Uterus (tissue), 4 donors: Measurements from ENCODE around the gene RTP4. TPM values are rescaled to one million over a fixed set of nuclear protein-coding genes. Genes with fewer than 3 reads are reported as not detected.
A peak's percentile ranks its signal among the peaks of the same experiment; 100 is the strongest.
"Not testable (repeated sequence)": the region's sequence is repeated elsewhere in the genome, so short reads cannot be mapped to it uniquely, and the experiment has no call there.

Experiments
- DNase-seq, 2 donors: peaks; one replicate each; pipeline ENCODE4 v3.0.0-alpha.2; 2019 to 2020
- H3K27ac ChIP-seq, 2 donors: fragments of 200-600 bp; sonication (generic); 1 replicate in 1 of 2; 2 replicates in 1 of 2; pipeline ENCODE4 v1.5.1; 2016 to 2018
- H3K27me3 ChIP-seq, 2 donors: fragments of 200-600 bp; sonication (generic); one replicate each; pipeline ENCODE4 v1.5.1; 2018 to 2019; ENCODE audit warnings: control low read depth in 1 of 2
- H3K36me3 ChIP-seq, 2 donors: fragments of 200-600 bp; sonication (generic); one replicate each; pipeline ENCODE4 v1.5.1; 2019; ENCODE audit warnings: control low read depth in 1 of 2
- H3K4me1 ChIP-seq, 2 donors: fragments of 200-600 bp; sonication (generic); one replicate each; pipeline ENCODE4 v1.5.1; 2018 to 2019; ENCODE audit warnings: control low read depth in 1 of 2
- H3K4me3 ChIP-seq, 2 donors: fragments of 200-600 bp; sonication (generic); 1 replicate in 1 of 2; 2 replicates in 1 of 2; pipeline ENCODE4 v1.5.1; 2018 to 2019; ENCODE audit warnings: mild to moderate bottlenecking in 1 of 2
- H3K9me3 ChIP-seq, 2 donors: fragments of 200-600 bp; sonication (generic); one replicate each; pipeline ENCODE4 v1.5.1; 2019; ENCODE audit warnings: control low read depth in 1 of 2
- POLR2A ChIP-seq, 2 donors: fragments of 450-650 bp; IDR thresholded peaks; one replicate each; pipeline ENCODE4 v1.6.1; 2016; ENCODE audit warnings: antibody characterized with exemption in 2 of 2, mild to moderate bottlenecking in 1 of 2, moderate library complexity in 1 of 2
- intact Hi-C: fragments of 100-400 bp; cut with DNase I; formaldehyde crosslinking; loops from one replicate; pipeline ENCODE4 v1.15.1; 2023; ENCODE audit warnings: low total_unique reads
- total RNA-seq, 4 donors: library from RNA; depleted of rRNA in 3 of 4; stranded (reverse); fragments of >200 nt in 3 of 4; gene quantifications; one replicate each; pipeline versions ENCODE4 v1.1.0 to v1.2.4, GENCODE V29; 2014 to 2023
- TF ChIP-seq, protein P1 (sequence below), 4 experiments: fragments of 200-600 bp in 2 of 4; fragments of 450-650 bp in 2 of 4; sonication (generic) in 2 of 4; IDR thresholded peaks; one replicate each; pipeline ENCODE4 v1.5.1; 2016 to 2019; ENCODE audit warnings: antibody characterized with exemption in 4 of 4, mild to moderate bottlenecking in 2 of 4, moderate library complexity in 1 of 4
- donor health status: DM: yes; HTN: yes; CAD: no.

The RTP4 gene
- total RNA-seq, 4 donors from 2014 or later, result 0.51 to 5.1 (median 1.8) TPM

DNA sequence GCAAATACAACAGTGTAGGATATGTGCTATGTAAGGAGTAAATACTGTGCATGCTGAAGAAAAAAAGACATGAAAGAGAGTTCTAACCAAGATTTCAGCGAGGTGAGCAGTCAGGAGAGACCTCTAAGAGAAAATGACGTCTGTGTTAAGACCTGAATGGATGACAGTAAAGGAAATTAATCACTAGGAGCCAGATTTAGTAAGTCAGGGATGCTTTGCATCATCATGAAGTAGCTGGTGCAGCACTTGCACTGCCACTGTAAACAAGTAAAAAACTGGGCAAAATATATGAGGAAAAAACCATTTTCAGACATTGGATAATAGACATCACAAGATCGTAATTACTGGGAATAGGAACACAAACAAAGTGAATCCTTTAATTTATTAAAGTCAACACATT is 32.6 kb downstream of the RTP4 start:
- Histone ChIP-seq H3K4me3 (no peak overlapping the region), H3K27me3 (no peaks in the 10 kb centered on the region), H3K36me3 (no peaks in the 10 kb centered on the region), H3K4me1 (no peaks in the 10 kb centered on the region), H3K9me3 (no peaks in the 10 kb centered on the region), H3K27ac (no peak overlapping the region)
- intact Hi-C loops, result no loop called here
- no peak for DNase-seq
- no peak for TF ChIP-seq POLR2A (IDR thresholded peaks at IDR 0.05)
- TF ChIP-seq, protein P1, sequence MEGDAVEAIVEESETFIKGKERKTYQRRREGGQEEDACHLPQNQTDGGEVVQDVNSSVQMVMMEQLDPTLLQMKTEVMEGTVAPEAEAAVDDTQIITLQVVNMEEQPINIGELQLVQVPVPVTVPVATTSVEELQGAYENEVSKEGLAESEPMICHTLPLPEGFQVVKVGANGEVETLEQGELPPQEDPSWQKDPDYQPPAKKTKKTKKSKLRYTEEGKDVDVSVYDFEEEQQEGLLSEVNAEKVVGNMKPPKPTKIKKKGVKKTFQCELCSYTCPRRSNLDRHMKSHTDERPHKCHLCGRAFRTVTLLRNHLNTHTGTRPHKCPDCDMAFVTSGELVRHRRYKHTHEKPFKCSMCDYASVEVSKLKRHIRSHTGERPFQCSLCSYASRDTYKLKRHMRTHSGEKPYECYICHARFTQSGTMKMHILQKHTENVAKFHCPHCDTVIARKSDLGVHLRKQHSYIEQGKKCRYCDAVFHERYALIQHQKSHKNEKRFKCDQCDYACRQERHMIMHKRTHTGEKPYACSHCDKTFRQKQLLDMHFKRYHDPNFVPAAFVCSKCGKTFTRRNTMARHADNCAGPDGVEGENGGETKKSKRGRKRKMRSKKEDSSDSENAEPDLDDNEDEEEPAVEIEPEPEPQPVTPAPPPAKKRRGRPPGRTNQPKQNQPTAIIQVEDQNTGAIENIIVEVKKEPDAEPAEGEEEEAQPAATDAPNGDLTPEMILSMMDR (IDR thresholded peaks at IDR 0.05), result no peak

DNA sequence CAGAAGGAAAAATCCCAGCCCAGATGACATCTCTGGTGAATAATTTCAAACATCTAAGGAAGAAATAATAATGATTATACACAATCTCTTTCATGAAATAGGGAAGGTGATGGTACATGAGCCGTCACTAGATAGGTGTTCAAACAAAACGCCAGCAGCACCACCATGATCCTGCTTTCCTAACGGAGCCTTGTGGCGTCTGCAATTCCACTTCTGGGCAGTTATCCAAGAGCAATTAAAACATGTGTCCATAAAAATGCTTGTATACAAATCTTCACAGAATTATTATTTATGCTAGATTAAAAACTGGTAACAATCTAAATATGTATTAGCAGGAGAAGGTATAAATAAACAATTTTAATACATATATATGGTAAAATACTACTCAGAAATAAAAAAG is 33.7 kb downstream of the RTP4 start:
- no peaks in the 10 kb centered on the region for H3K36me3 ChIP-seq
- no peak overlapping the region for H3K4me3 ChIP-seq
- TF ChIP-seq, protein P1 (IDR thresholded peaks at IDR 0.05), result no peak
- no peak for TF ChIP-seq POLR2A (IDR thresholded peaks at IDR 0.05)
- no peak overlapping the region for H3K27ac ChIP-seq
- H3K27me3 ChIP-seq, result no peaks in the 10 kb centered on the region
- no peaks in the 10 kb centered on the region for H3K4me1 ChIP-seq
- intact Hi-C loops, result no loop called here
- DNase-seq, result no peak
- H3K9me3 ChIP-seq, result no peaks in the 10 kb centered on the region

DNA sequence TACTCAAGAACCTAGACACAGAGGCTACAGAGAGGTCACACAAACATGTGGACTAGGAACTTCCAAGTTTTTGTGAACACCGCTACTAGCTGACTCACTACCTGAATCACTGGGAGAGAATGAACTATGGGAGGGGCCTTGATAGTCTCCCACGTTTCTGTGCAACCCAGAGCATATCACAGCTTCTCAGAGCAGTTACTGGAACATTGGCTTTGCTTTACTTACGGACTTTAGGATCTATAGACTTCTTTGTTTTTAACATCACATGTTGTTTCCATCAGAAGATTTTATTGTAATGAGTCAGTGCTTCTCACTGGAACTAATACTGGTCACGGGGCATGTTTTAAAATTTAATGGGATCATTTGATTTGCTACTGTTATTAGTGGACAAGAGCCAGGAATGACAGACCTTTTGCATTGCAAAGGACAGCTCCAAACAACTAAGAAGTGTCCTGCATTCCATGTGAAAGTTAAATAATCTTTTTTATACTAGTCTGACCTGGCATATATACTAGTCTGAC is 35.6 kb downstream of the RTP4 start:
- peak; percentile 15 to 36 for DNase-seq
- H3K9me3 ChIP-seq, result no peaks in the 10 kb centered on the region

DNA sequence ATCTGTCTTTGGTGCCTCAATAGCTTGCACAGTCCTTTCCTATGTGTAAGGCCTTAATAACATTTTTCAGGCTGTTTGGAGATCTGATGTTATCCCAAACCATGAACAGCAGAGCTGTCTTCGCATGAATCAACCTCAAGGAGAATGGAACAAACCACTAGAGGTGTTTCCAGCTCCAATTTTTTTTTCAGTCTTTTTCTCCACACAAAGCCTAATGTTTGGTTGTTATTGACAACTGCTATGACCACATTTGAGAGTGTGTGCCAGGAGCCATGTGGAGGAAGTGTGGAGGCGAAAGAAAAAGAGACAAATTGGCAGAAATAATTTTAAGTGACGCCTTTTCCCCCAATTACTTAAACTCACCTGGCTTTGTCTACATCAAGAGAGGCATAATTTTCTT is 38.7 kb downstream of the RTP4 start:
- intact Hi-C loops, result no loop called here
- Histone ChIP-seq H3K4me3 (no peak overlapping the region), H3K9me3 (no peaks in the 10 kb centered on the region), H3K4me1 (no peaks in the 10 kb centered on the region), H3K27me3 (no peaks in the 10 kb centered on the region), H3K36me3 (no peaks in the 10 kb centered on the region), H3K27ac (no peak overlapping the region)
- TF ChIP-seq, protein P1 (IDR thresholded peaks at IDR 0.05), result no peak
- TF ChIP-seq POLR2A (IDR thresholded peaks at IDR 0.05), result no peak
- DNase-seq, result no peak

More for the DNA sequence above, 35.6 kb downstream of the RTP4 start:
- H3K27ac ChIP-seq, result peak overlapping the region in 1 of 2 donors; percentile 57
- H3K4me1 ChIP-seq, result no peaks in the 10 kb centered on the region
- no peaks in the 10 kb centered on the region for H3K27me3 ChIP-seq
- TF ChIP-seq POLR2A (IDR thresholded peaks at IDR 0.05), result no peak
- TF ChIP-seq, protein P1 (IDR thresholded peaks at IDR 0.05), result no peak
- H3K36me3 ChIP-seq, result no peaks in the 10 kb centered on the region
- H3K4me3 ChIP-seq, result no peak overlapping the region
- intact Hi-C loops, result no loop called here

DNA sequence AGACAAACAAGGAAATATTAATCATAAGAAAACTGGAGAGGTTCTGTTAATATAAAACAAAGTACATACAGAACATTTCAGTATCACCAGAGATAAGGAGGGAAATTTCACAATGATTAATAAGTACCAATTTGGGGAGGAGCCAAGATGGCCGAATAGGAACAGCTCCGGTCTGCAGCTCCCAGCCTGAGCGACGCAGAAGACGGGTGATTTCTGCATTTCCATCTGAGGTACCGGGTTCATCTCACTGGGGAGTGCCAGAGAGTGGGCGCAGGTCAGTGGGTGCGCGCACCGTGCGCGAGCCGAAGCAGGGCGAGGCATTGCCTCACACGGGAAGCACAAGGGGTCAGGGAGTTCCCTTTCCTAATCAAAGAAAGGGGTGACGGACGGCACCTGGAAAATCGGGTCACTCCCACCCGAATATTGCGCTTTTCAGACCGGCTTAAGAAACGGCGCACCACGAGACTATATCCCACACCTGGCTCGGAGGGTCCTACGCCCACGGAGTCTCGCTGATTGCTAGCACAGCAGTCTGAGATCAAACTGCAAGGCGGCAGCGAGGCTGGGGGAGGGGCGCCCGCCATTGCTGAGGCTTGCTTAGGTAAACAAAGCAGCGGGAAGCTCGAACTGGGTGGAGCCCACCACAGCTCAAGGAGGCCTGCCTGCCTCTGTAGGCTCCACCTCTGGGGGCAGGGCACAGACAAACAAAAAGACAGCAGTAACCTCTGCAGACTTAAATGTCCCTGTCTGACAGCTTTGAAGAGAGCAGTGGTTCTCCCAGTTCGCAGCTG is 44.0 kb downstream of the RTP4 start:
- intact Hi-C loops, H3K9me3 ChIP-seq, H3K27ac ChIP-seq, H3K4me1 ChIP-seq, H3K27me3 ChIP-seq, H3K4me3 ChIP-seq, DNase-seq, H3K36me3 ChIP-seq: not testable (repeated sequence)

Other genes with a start within 250 kb of the RTP4 start
- 100 to 1,000 TPM in 1 of 4 donors, 10 to 100 TPM in 1, 1 to 10 TPM in 2; 3.5 to 145 (median 10.1) TPM for gene RPL39L, start 228.9 kb upstream of the RTP4 start, total RNA-seq
- not detected for gene RTP1, start 170.9 kb upstream of the RTP4 start, total RNA-seq
- gene MASP1, start 76.6 kb upstream of the RTP4 start, total RNA-seq, result 100 to 1,000 TPM in 1 of 4 donors, 10 to 100 TPM in 3; 25.3 to 121 (median 84.4) TPM